ENCODE data around the gene C9orf43.
A peak's percentile ranks its signal among the peaks of the same experiment; 100 is the strongest.
"Not testable (repeated sequence)": the region's sequence is repeated elsewhere in the genome, so short reads cannot be mapped to it uniquely, and the experiment has no call there.

The C9orf43 gene

GRCh38 chr9:113410207-113410864 is at the start of gene C9orf43, which contains the start of gene POLE3:
C9orf43 (plus strand) TSS chr9:113410747; CDS start chr9:113413494, 2,747 bp downstream.
POLE3 (minus strand) TSS chr9:113410675; CDS start chr9:113410293, 382 bp downstream.
- Histone ChIP-seq H3K4me3 (ENCODE audit: low read length) (peak within 1 kb of the TSS; percentile 94), H3K36me3 (ENCODE audit: control insufficient read depth, low read depth, low read length) (peaks cover 24% of the 10 kb centered on the region), H3K27ac (ENCODE audit: low read length) (peak within 1 kb of the TSS; percentile 72), H3K4me1 (ENCODE audit: control insufficient read depth, low read depth, low read length) (peaks cover 4% of the 10 kb centered on the region), H3K9ac (ENCODE audit: low read length) (peak within 1 kb of the TSS; percentile 98), H3K27me3 (ENCODE audit: control insufficient read depth, insufficient read depth, low read length) (no peaks in the 10 kb centered on the region), H3K9me3 (ENCODE audit: control insufficient read depth, low read depth, low read length) (no peaks in the 10 kb centered on the region)

- no peaks in the 10 kb centered on the region for H3K9me3 ChIP-seq (ENCODE audit: control insufficient read depth, low read depth, low read length)
- H3K4me3 ChIP-seq (ENCODE audit: low read length): no peak overlapping the region
- H3K27ac ChIP-seq (ENCODE audit: low read length): no peak overlapping the region
- H3K27me3 ChIP-seq (ENCODE audit: control insufficient read depth, insufficient read depth, low read length): no peaks in the 10 kb centered on the region
- no peak overlapping the region for H3K9ac ChIP-seq (ENCODE audit: low read length)
- H3K36me3 ChIP-seq (ENCODE audit: control insufficient read depth, low read depth, low read length): peaks cover 3% of the 10 kb centered on the region
- H3K4me1 ChIP-seq (ENCODE audit: control insufficient read depth, low read depth, low read length): peaks cover 8% of the 10 kb centered on the region
These were observed 49.1 kb upstream of the C9orf43 start for GRCh38 chr9:113361304-113362018.

GRCh38 chr9:113363336-113363735 is 47.2 kb upstream of the C9orf43 start:
- H3K4me1 ChIP-seq (ENCODE audit: control insufficient read depth, low read depth, low read length): peaks cover 8% of the 10 kb centered on the region
- H3K4me3 ChIP-seq (ENCODE audit: low read length): no peak overlapping the region
- no peak overlapping the region for H3K9ac ChIP-seq (ENCODE audit: low read length)
- no peak overlapping the region for H3K27ac ChIP-seq (ENCODE audit: low read length)
- H3K27me3 ChIP-seq (ENCODE audit: control insufficient read depth, insufficient read depth, low read length): no peaks in the 10 kb centered on the region
- no peaks in the 10 kb centered on the region for H3K9me3 ChIP-seq (ENCODE audit: control insufficient read depth, low read depth, low read length)
- peaks cover 3% of the 10 kb centered on the region for H3K36me3 ChIP-seq (ENCODE audit: control insufficient read depth, low read depth, low read length)

- Histone ChIP-seq H3K9ac (ENCODE audit: low read length) (no peak overlapping the region), H3K27ac (ENCODE audit: low read length) (no peak overlapping the region), H3K36me3 (ENCODE audit: control insufficient read depth, low read depth, low read length) (no peaks in the 10 kb centered on the region), H3K4me1 (ENCODE audit: control insufficient read depth, low read depth, low read length) (peaks cover 8% of the 10 kb centered on the region), H3K27me3 (ENCODE audit: control insufficient read depth, insufficient read depth, low read length) (no peaks in the 10 kb centered on the region), H3K4me3 (ENCODE audit: low read length) (no peak overlapping the region), H3K9me3 (ENCODE audit: control insufficient read depth, low read depth, low read length) (no peaks in the 10 kb centered on the region)
These were observed 45.6 kb upstream of the C9orf43 start for GRCh38 chr9:113364951-113365350.

GRCh38 chr9:113365652-113366051 is 44.9 kb upstream of the C9orf43 start:
- not testable (repeated sequence) for H3K27me3 ChIP-seq (ENCODE audit: control insufficient read depth, insufficient read depth, low read length); H3K4me3 ChIP-seq (ENCODE audit: low read length); H3K27ac ChIP-seq (ENCODE audit: low read length); H3K36me3 ChIP-seq (ENCODE audit: control insufficient read depth, low read depth, low read length); H3K9me3 ChIP-seq (ENCODE audit: control insufficient read depth, low read depth, low read length); H3K9ac ChIP-seq (ENCODE audit: low read length); H3K4me1 ChIP-seq (ENCODE audit: control insufficient read depth, low read depth, low read length)

- Histone ChIP-seq H3K4me1 (ENCODE audit: control insufficient read depth, low read depth, low read length) (no peaks in the 10 kb centered on the region), H3K9ac (ENCODE audit: low read length) (no peak overlapping the region), H3K27me3 (ENCODE audit: control insufficient read depth, insufficient read depth, low read length) (no peaks in the 10 kb centered on the region), H3K27ac (ENCODE audit: low read length) (no peak overlapping the region), H3K4me3 (ENCODE audit: low read length) (no peak overlapping the region), H3K36me3 (ENCODE audit: control insufficient read depth, low read depth, low read length) (no peaks in the 10 kb centered on the region), H3K9me3 (ENCODE audit: control insufficient read depth, low read depth, low read length) (no peaks in the 10 kb centered on the region)
These were observed 42.1 kb upstream of the C9orf43 start for GRCh38 chr9:113368348-113368981.

- no peaks in the 10 kb centered on the region for H3K4me1 ChIP-seq (ENCODE audit: control insufficient read depth, low read depth, low read length)
- H3K27me3 ChIP-seq (ENCODE audit: control insufficient read depth, insufficient read depth, low read length): no peaks in the 10 kb centered on the region
- no peak overlapping the region for H3K9ac ChIP-seq (ENCODE audit: low read length)
- H3K27ac ChIP-seq (ENCODE audit: low read length): no peak overlapping the region
- H3K4me3 ChIP-seq (ENCODE audit: low read length): no peak overlapping the region
- no peaks in the 10 kb centered on the region for H3K9me3 ChIP-seq (ENCODE audit: control insufficient read depth, low read depth, low read length)
- no peaks in the 10 kb centered on the region for H3K36me3 ChIP-seq (ENCODE audit: control insufficient read depth, low read depth, low read length)
These were observed 41.3 kb upstream of the C9orf43 start for GRCh38 chr9:113368982-113369854.

GRCh38 chr9:113369855-113370140 is 40.7 kb upstream of the C9orf43 start:
- Histone ChIP-seq H3K4me3 (ENCODE audit: low read length) (no peak overlapping the region), H3K4me1 (ENCODE audit: control insufficient read depth, low read depth, low read length) (no peaks in the 10 kb centered on the region), H3K27me3 (ENCODE audit: control insufficient read depth, insufficient read depth, low read length) (no peaks in the 10 kb centered on the region), H3K9ac (ENCODE audit: low read length) (no peak overlapping the region), H3K36me3 (ENCODE audit: control insufficient read depth, low read depth, low read length) (no peaks in the 10 kb centered on the region), H3K9me3 (ENCODE audit: control insufficient read depth, low read depth, low read length) (no peaks in the 10 kb centered on the region), H3K27ac (ENCODE audit: low read length) (no peak overlapping the region)

- Histone ChIP-seq H3K4me1 (ENCODE audit: control insufficient read depth, low read depth, low read length) (no peaks in the 10 kb centered on the region), H3K9ac (ENCODE audit: low read length) (no peak overlapping the region)
These were observed 39.7 kb upstream of the C9orf43 start for GRCh38 chr9:113370806-113371325.

GRCh38 chr9:113372059-113372458 is 38.5 kb upstream of the C9orf43 start:
- no peak overlapping the region for H3K4me3 ChIP-seq (ENCODE audit: low read length)
- no peak overlapping the region for H3K27ac ChIP-seq (ENCODE audit: low read length)

More at GRCh38 chr9:113370806-113371325, 39.7 kb upstream of the C9orf43 start:
- H3K9me3 ChIP-seq (ENCODE audit: control insufficient read depth, low read depth, low read length): no peaks in the 10 kb centered on the region
- H3K4me3 ChIP-seq (ENCODE audit: low read length): no peak overlapping the region
- H3K36me3 ChIP-seq (ENCODE audit: control insufficient read depth, low read depth, low read length): no peaks in the 10 kb centered on the region
- no peaks in the 10 kb centered on the region for H3K27me3 ChIP-seq (ENCODE audit: control insufficient read depth, insufficient read depth, low read length)
- H3K27ac ChIP-seq (ENCODE audit: low read length): no peak overlapping the region

GRCh38 chr9:113373256-113373655 is 37.3 kb upstream of the C9orf43 start:
- H3K9me3 ChIP-seq (ENCODE audit: control insufficient read depth, low read depth, low read length): no peaks in the 10 kb centered on the region
- no peak overlapping the region for H3K4me3 ChIP-seq (ENCODE audit: low read length)
- no peaks in the 10 kb centered on the region for H3K4me1 ChIP-seq (ENCODE audit: control insufficient read depth, low read depth, low read length)
- H3K27me3 ChIP-seq (ENCODE audit: control insufficient read depth, insufficient read depth, low read length): no peaks in the 10 kb centered on the region
- H3K27ac ChIP-seq (ENCODE audit: low read length): no peak overlapping the region
- no peaks in the 10 kb centered on the region for H3K36me3 ChIP-seq (ENCODE audit: control insufficient read depth, low read depth, low read length)
- no peak overlapping the region for H3K9ac ChIP-seq (ENCODE audit: low read length)

More at GRCh38 chr9:113372059-113372458, 38.5 kb upstream of the C9orf43 start:
- Histone ChIP-seq H3K36me3 (ENCODE audit: control insufficient read depth, low read depth, low read length) (no peaks in the 10 kb centered on the region), H3K9me3 (ENCODE audit: control insufficient read depth, low read depth, low read length) (no peaks in the 10 kb centered on the region), H3K9ac (ENCODE audit: low read length) (no peak overlapping the region), H3K27me3 (ENCODE audit: control insufficient read depth, insufficient read depth, low read length) (no peaks in the 10 kb centered on the region), H3K4me1 (ENCODE audit: control insufficient read depth, low read depth, low read length) (no peaks in the 10 kb centered on the region)

All from iPS-18a (cell line).